ENCODE measurements around the gene C16orf82.

C16orf82 gene

GRCh38 chr16:27080895-27081294, 14.2 kb downstream of the C16orf82 start:
- H3K4me2 ChIP-seq (ENCODE audit: low read length), result no peak overlapping the region
- no peaks in the 10 kb centered on the region for H3K79me2 ChIP-seq (ENCODE audit: control insufficient read depth, low read length)
- TF ChIP-seq CTCF (IDR thresholded peaks at IDR 0.05; ENCODE audit: low read depth, low read length, poor library complexity, severe bottlenecking), result peak; percentile 55
- no peak for TF ChIP-seq EZH2phosphoT487 (IDR thresholded peaks at IDR 0.05; ENCODE audit: borderline replicate concordance, low read length)
- H3K36me3 ChIP-seq (ENCODE audit: control insufficient read depth, low read length), result no peaks in the 10 kb centered on the region
- H3K27ac ChIP-seq (ENCODE audit: low read depth, low read length), result no peak overlapping the region
- H3K4me3 ChIP-seq (ENCODE audit: low read length), result no peak overlapping the region
- H3K9me3 ChIP-seq (ENCODE audit: control insufficient read depth, insufficient read depth, low read length), result no peaks in the 10 kb centered on the region
- no peaks in the 10 kb centered on the region for H3K9me2 ChIP-seq (replicated peaks; ENCODE audit: control insufficient read depth, low read length)
- H4K20me1 ChIP-seq (ENCODE audit: control insufficient read depth, insufficient read depth, low read depth, low read length), result no peaks in the 10 kb centered on the region
- no peaks in the 10 kb centered on the region for H3K4me1 ChIP-seq (ENCODE audit: control insufficient read depth, low read length)
- no peaks in the 10 kb centered on the region for H3F3A ChIP-seq (ENCODE audit: control insufficient read depth, insufficient read depth)
- H3K27me3 ChIP-seq (ENCODE audit: control insufficient read depth, low read length), result peaks cover 2% of the 10 kb centered on the region; the same call in 1 of the 2 replicates

- Histone ChIP-seq H3K9me3 (ENCODE audit: control insufficient read depth, insufficient read depth, low read length) (no peaks in the 10 kb centered on the region), H3K9me2 (replicated peaks; ENCODE audit: control insufficient read depth, low read length) (no peaks in the 10 kb centered on the region), H3K36me3 (ENCODE audit: control insufficient read depth, low read length) (no peaks in the 10 kb centered on the region), H3K4me1 (ENCODE audit: control insufficient read depth, low read length) (no peaks in the 10 kb centered on the region), H3K79me2 (ENCODE audit: control insufficient read depth, low read length) (no peaks in the 10 kb centered on the region), H3K4me2 (ENCODE audit: low read length) (no peak overlapping the region), H3K27ac (ENCODE audit: low read depth, low read length) (no peak overlapping the region), H3F3A (ENCODE audit: control insufficient read depth, insufficient read depth) (no peaks in the 10 kb centered on the region), H3K27me3 (ENCODE audit: control insufficient read depth, low read length) (no peaks in the 10 kb centered on the region; the same call in 1 of the 2 replicates), H4K20me1 (ENCODE audit: control insufficient read depth, insufficient read depth, low read depth, low read length) (no peaks in the 10 kb centered on the region), H3K4me3 (ENCODE audit: low read length) (no peak overlapping the region)
- TF ChIP-seq CTCF (IDR thresholded peaks at IDR 0.05; ENCODE audit: low read depth, low read length, poor library complexity, severe bottlenecking), result no peak
- no peak for TF ChIP-seq EZH2phosphoT487 (IDR thresholded peaks at IDR 0.05; ENCODE audit: borderline replicate concordance, low read length)
Measured at GRCh38 chr16:27083861-27084261, 17.1 kb downstream of the C16orf82 start.

GRCh38 chr16:27084307-27085028, 17.7 kb downstream of the C16orf82 start:
- H3K9me3 ChIP-seq (ENCODE audit: control insufficient read depth, insufficient read depth, low read length), result no peaks in the 10 kb centered on the region
- no peak for TF ChIP-seq EZH2phosphoT487 (IDR thresholded peaks at IDR 0.05; ENCODE audit: borderline replicate concordance, low read length)
- no peak for TF ChIP-seq CTCF (IDR thresholded peaks at IDR 0.05; ENCODE audit: low read depth, low read length, poor library complexity, severe bottlenecking)
- no peaks in the 10 kb centered on the region for H3K79me2 ChIP-seq (ENCODE audit: control insufficient read depth, low read length)
- H3F3A ChIP-seq (ENCODE audit: control insufficient read depth, insufficient read depth), result no peaks in the 10 kb centered on the region
- H3K4me2 ChIP-seq (ENCODE audit: low read length), result no peak overlapping the region
- no peaks in the 10 kb centered on the region for H3K4me1 ChIP-seq (ENCODE audit: control insufficient read depth, low read length)
- no peaks in the 10 kb centered on the region for H3K36me3 ChIP-seq (ENCODE audit: control insufficient read depth, low read length)
- H3K9me2 ChIP-seq (replicated peaks; ENCODE audit: control insufficient read depth, low read length), result no peaks in the 10 kb centered on the region
- no peaks in the 10 kb centered on the region for H4K20me1 ChIP-seq (ENCODE audit: control insufficient read depth, insufficient read depth, low read depth, low read length)
- no peak overlapping the region for H3K4me3 ChIP-seq (ENCODE audit: low read length)
- no peaks in the 10 kb centered on the region; the same call in 1 of the 2 replicates for H3K27me3 ChIP-seq (ENCODE audit: control insufficient read depth, low read length)
- H3K27ac ChIP-seq (ENCODE audit: low read depth, low read length), result no peak overlapping the region

All from DOHH2 (cell line).